Left lung (tissue), 10 donors: ENCODE data around the gene GOLGA3. TPM values are rescaled to one million over a fixed set of nuclear protein-coding genes. Genes with fewer than 3 reads are reported as not detected.

Experiments
- ATAC-seq: fragments of 200-7000 bp; cut with Tn5 transposase; one replicate; pipeline ENCODE4 v1.9.1; 2020; ENCODE audit warnings: moderate library complexity
- DNase-seq, 4 donors: peaks; one replicate each; pipeline ENCODE4 v3.0.0-alpha.2; 2013 to 2020
- H3K27ac ChIP-seq, 2 donors: fragments of 200-600 bp; sonication (generic) in 1 of 2; one replicate each; pipeline versions ENCODE4 v1.5.0 to v1.8.0; 2020 to 2021
- H3K27me3 ChIP-seq, 2 donors: fragments of 200-600 bp; sonication (generic) in 1 of 2; one replicate each; pipeline versions ENCODE4 v1.5.0 to v1.8.0; 2020 to 2021
- H3K36me3 ChIP-seq, 2 donors: fragments of 200-600 bp; sonication (generic) in 1 of 2; one replicate each; pipeline versions ENCODE4 v1.5.0 to v1.8.0; 2020 to 2021
- H3K4me1 ChIP-seq, 2 donors: fragments of 200-600 bp; one replicate each; pipeline ENCODE4 v1.8.0; 2021
- H3K4me3 ChIP-seq, 2 donors: fragments of 200-600 bp; sonication (generic) in 1 of 2; one replicate each; pipeline versions ENCODE4 v1.5.0 to v1.8.0; 2020 to 2021; ENCODE audit warnings: mild to moderate bottlenecking in 1 of 2
- H3K9me3 ChIP-seq, 2 donors: fragments of 200-600 bp; sonication (generic) in 1 of 2; one replicate each; pipeline versions ENCODE4 v1.5.0 to v1.8.0; 2020 to 2021
- intact Hi-C, 2 donors: fragments of 100-400 bp; cut with DNase I; formaldehyde crosslinking; loops; one replicate each; pipeline versions ENCODE4 v1.11.2 to v1.14.2; 2022
- polyA plus RNA-seq, 6 donors: library from polyadenylated mRNA; unstranded; fragments of 120-200 nt; gene quantifications; one replicate each; pipeline ENCODE4 v1.2.1, GENCODE V29; 2013; ENCODE audit not compliant: insufficient read length in 6 of 6
- total RNA-seq, 2 donors: library from RNA; stranded (reverse); fragmentation: NEBNext Ultra II Directional; extraction: Animal tissue kit (Norgen Biotek cat#: 25700); gene quantifications; one replicate each; pipeline ENCODE4 v1.2.1, GENCODE V29; 2021
- TF ChIP-seq, protein P1 (sequence below), 2 donors: fragments of 200-600 bp; sonication (generic) in 1 of 2; IDR thresholded peaks; one replicate each; pipeline versions ENCODE4 v1.5.0 to v1.8.0; 2021; ENCODE audit warnings: antibody characterized with exemption in 2 of 2
- donor health status: DM: no; HTN: yes; CAD: no.
- donor health status: DM: no; HTN: no; CAD: no.

GOLGA3 gene
- total and polyA plus RNA-seq, 8 donors: 40.6 to 82.6 (median 45.0) TPM

DNA sequence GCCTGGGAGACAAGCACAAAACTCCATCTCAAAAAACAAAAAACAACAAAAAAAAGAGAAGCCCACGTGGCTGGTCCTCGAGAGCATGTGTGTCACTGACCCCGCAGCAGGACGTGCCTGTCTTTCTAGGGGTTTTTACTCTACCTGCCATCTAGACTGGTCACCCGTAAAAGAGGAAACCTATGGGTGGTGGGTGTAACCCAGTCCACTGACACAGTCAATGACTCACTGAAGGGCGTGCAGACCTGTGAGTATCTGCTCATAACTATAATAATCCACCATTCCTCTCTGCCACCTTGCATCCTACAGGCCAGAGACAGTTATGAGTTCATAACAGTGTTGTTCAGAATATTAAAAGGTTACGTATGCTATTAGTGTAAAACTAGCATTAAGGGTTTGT lies 4.6 kb downstream of the GOLGA3 start:
- Histone ChIP-seq H3K4me3 (no peak overlapping the region), H3K27me3 (no peaks in the 10 kb centered on the region), H3K36me3 (peaks cover 0 to 80% of the 10 kb centered on the region in 2 donors), H3K4me1 (peaks cover 5 to 24% of the 10 kb centered on the region in 2 donors), H3K27ac (no peak overlapping the region), H3K9me3 (no peaks in the 10 kb centered on the region)
- no peak for DNase-seq
- no peak for ATAC-seq
- intact Hi-C loops: no loop called here
- TF ChIP-seq, protein P1, sequence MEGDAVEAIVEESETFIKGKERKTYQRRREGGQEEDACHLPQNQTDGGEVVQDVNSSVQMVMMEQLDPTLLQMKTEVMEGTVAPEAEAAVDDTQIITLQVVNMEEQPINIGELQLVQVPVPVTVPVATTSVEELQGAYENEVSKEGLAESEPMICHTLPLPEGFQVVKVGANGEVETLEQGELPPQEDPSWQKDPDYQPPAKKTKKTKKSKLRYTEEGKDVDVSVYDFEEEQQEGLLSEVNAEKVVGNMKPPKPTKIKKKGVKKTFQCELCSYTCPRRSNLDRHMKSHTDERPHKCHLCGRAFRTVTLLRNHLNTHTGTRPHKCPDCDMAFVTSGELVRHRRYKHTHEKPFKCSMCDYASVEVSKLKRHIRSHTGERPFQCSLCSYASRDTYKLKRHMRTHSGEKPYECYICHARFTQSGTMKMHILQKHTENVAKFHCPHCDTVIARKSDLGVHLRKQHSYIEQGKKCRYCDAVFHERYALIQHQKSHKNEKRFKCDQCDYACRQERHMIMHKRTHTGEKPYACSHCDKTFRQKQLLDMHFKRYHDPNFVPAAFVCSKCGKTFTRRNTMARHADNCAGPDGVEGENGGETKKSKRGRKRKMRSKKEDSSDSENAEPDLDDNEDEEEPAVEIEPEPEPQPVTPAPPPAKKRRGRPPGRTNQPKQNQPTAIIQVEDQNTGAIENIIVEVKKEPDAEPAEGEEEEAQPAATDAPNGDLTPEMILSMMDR (IDR thresholded peaks at IDR 0.05): no peak

DNA sequence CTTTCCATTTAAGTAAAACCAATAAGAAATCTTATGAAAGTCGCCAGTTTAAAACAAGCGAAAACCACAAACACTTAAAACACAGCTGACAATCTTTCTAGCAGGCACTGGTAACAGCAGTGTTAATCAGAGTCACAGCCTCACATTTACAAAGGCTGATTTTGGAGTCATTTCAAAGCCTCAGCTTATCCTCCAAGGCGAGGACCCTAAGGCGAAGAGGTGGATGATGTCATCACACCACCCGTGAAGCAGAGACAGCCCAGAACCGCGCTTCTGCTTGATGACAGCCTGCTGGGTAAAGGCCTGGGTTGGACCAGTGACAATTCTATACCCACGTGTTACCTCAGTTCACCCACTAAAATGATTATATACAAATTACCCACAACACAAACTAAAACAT lies 10.1 kb downstream of the GOLGA3 start:
- TF ChIP-seq, protein P1 (IDR thresholded peaks at IDR 0.05): no peak
- H3K36me3 ChIP-seq: peaks cover 0 to 88% of the 10 kb centered on the region in 2 donors
- DNase-seq (no peak), ATAC-seq (no peak)
- intact Hi-C loops: no loop called here
- H3K27ac ChIP-seq: no peak overlapping the region
- H3K4me1 ChIP-seq: no peaks in the 10 kb centered on the region
- no peaks in the 10 kb centered on the region for H3K27me3 ChIP-seq
- no peak overlapping the region for H3K4me3 ChIP-seq
- no peaks in the 10 kb centered on the region for H3K9me3 ChIP-seq

DNA sequence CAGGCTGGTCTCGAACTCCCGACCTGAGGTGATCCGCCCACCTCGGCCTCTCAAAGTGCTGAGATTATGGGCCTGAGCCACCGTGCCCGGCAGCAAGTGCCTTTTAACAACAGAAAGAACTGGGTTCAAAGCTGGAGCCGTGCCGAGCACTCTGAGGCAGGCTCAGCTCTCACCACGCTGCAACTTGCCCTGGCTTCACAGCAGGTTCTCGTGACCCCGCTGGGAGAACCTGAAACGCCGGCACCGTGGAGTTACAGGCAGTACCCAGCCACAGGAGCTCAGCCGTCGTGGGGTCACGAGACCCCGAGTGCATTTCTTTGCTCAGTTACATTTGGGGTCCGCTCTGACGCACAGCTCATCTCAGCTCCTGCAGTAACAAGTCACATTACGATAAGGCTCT lies 14.4 kb downstream of the GOLGA3 start:
- H3K9me3 ChIP-seq: no peaks in the 10 kb centered on the region
- no peak overlapping the region for H3K27ac ChIP-seq
- DNase-seq (no peak), ATAC-seq (no peak)
- H3K36me3 ChIP-seq: peaks cover 0 to 88% of the 10 kb centered on the region in 2 donors
- no peaks in the 10 kb centered on the region for H3K27me3 ChIP-seq
- TF ChIP-seq, protein P1 (IDR thresholded peaks at IDR 0.05): no peak
- H3K4me1 ChIP-seq: no peaks in the 10 kb centered on the region
- H3K4me3 ChIP-seq: no peak overlapping the region
- intact Hi-C loops: no loop called here

DNA sequence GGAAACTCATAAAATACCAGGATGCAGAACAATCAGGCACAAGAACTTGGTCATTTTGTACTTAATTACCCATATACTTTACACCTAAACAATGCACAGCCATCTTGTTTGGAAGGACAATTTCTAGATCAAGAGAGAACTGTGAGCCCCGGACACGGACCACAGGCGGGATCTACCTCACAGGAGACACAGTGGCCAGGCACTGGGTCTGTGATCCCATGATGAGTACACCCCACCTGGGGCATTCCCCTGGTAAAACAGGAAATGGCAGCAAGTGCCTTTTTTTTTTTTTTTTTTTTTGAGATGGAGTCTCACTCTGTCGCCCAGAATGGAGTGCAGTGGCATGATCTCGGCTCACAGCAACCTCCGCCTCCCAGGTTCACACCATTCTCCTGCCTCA lies 15.2 kb downstream of the GOLGA3 start:
- intact Hi-C loops: no loop called here

DNA sequence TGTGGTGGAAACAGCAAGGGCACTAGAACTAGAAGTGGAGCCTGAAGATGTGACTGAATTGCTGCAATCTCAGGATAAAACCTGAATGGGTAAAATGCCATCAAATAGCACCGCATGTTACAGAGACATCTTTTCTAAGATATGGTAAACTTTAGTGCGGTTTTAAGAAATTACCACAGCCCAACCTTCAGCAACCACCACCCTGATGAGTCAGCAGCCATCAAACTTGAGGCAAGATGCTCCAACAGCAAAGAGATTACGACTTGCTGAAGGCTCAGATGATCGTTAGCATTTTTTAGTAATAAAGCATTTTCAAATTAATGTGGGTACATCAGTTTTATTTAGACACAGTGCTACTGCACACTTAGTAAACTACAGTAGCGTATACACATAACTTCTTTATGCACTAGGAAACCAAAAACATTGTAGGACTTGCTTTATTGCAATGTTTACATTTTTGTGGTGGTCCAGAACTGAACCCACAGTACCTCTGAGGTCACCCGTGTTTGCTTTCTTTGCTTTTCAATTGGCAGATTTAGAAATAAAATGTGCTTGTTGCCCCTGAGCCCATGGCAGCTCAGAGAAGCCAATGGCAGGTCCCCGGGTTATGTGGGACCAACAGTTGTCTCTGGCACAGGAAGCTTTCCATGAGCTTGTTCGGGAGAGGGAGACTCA lies 15.9 kb downstream of the GOLGA3 start:
- intact Hi-C loops: no loop called here
- DNase-seq: no peak
- no peaks in the 10 kb centered on the region for H3K4me1 ChIP-seq
- H3K9me3 ChIP-seq: no peaks in the 10 kb centered on the region
- H3K36me3 ChIP-seq: peaks cover 0 to 87% of the 10 kb centered on the region in 2 donors
- H3K27me3 ChIP-seq: no peaks in the 10 kb centered on the region
- no peak overlapping the region for H3K27ac ChIP-seq
- ATAC-seq: no peak
- no peak overlapping the region for H3K4me3 ChIP-seq
- TF ChIP-seq, protein P1 (IDR thresholded peaks at IDR 0.05): no peak

More for the DNA sequence above, 15.2 kb downstream of the GOLGA3 start:
- no peak for DNase-seq
- H3K4me3 ChIP-seq: no peak overlapping the region
- H3K27me3 ChIP-seq: no peaks in the 10 kb centered on the region
- no peaks in the 10 kb centered on the region for H3K9me3 ChIP-seq
- TF ChIP-seq, protein P1 (IDR thresholded peaks at IDR 0.05): no peak
- peaks cover 0 to 87% of the 10 kb centered on the region in 2 donors for H3K36me3 ChIP-seq
- no peaks in the 10 kb centered on the region for H3K4me1 ChIP-seq
- ATAC-seq: no peak
- H3K27ac ChIP-seq: no peak overlapping the region
